Activated naive CD8-positive, alpha-beta T cell treated with anti-CD3 and anti-CD28 coated beads, Interleukin-2, amount 10 ng/mL, durations not matched to agents 7 days and 5 days (primary cell): ENCODE measurements around the gene BRD7. TPM values are rescaled to one million over a fixed set of nuclear protein-coding genes. Genes with fewer than 3 reads are reported as not detected.

Experiments used
- ATAC-seq: fragments of 150-1000 bp; cut with Tn5 transposase; one replicate; pipeline ENCODE4 v1.10.0; 2021; ENCODE audit warnings: low read depth, moderate library complexity
- POLR2A ChIA-PET: fragments of 350-600 bp; sonication (Branson Sonifier 250); formaldehyde crosslinking; loops from one replicate; lab custom pipeline; 2021; ENCODE audit warnings: antibody characterized with exemption; lab: Charles Lee
- DNase-seq: peaks from one replicate; pipeline ENCODE4 v3.0.0; 2021
- H3K27ac Mint-ChIP-seq: one replicate; pipeline ENCODE4 v1.8.0; 2022; ENCODE audit warnings: mild to moderate bottlenecking, mixed read lengths
- H3K27me3 Mint-ChIP-seq: one replicate; pipeline ENCODE4 v1.8.0; 2022; ENCODE audit warnings: mild to moderate bottlenecking, moderate library complexity, mixed read lengths
- H3K36me3 Mint-ChIP-seq: one replicate; pipeline ENCODE4 v1.8.0; 2021; ENCODE audit warnings: mild to moderate bottlenecking, mixed read lengths
- H3K4me1 Mint-ChIP-seq: one replicate; pipeline ENCODE4 v1.8.0; 2021; ENCODE audit warnings: mixed read lengths
- H3K4me3 Mint-ChIP-seq: one replicate; pipeline ENCODE4 v1.8.0; 2022; ENCODE audit warnings: mild to moderate bottlenecking, moderate library complexity, mixed read lengths
- H3K9me3 Mint-ChIP-seq: one replicate; pipeline ENCODE4 v1.8.0; 2021; ENCODE audit warnings: mixed read lengths
- total RNA-seq, 2 experiments: library from RNA; stranded (reverse); gene quantifications; one replicate each; pipeline ENCODE4 v1.2.3, GENCODE V29; 2021

BRD7 gene
- total RNA-seq, 2 experiments from 2014 or later, result 81.4 to 84.3 TPM

- H3K27ac Mint-ChIP-seq, result no peak overlapping the region
- DNase-seq, result no peak
- POLR2A ChIA-PET, result no interaction called here
- H3K27me3 Mint-ChIP-seq, result no peaks in the 10 kb centered on the region
- peaks cover 27% of the 10 kb centered on the region for H3K36me3 Mint-ChIP-seq
- no peak overlapping the region for H3K4me3 Mint-ChIP-seq
- peaks cover 19% of the 10 kb centered on the region for H3K4me1 Mint-ChIP-seq
- H3K9me3 Mint-ChIP-seq, result peaks cover 2% of the 10 kb centered on the region
- ATAC-seq, result no peak
Observed at GRCh38 chr16:50335196-50335958, 33.4 kb downstream of the BRD7 start.

DNA sequence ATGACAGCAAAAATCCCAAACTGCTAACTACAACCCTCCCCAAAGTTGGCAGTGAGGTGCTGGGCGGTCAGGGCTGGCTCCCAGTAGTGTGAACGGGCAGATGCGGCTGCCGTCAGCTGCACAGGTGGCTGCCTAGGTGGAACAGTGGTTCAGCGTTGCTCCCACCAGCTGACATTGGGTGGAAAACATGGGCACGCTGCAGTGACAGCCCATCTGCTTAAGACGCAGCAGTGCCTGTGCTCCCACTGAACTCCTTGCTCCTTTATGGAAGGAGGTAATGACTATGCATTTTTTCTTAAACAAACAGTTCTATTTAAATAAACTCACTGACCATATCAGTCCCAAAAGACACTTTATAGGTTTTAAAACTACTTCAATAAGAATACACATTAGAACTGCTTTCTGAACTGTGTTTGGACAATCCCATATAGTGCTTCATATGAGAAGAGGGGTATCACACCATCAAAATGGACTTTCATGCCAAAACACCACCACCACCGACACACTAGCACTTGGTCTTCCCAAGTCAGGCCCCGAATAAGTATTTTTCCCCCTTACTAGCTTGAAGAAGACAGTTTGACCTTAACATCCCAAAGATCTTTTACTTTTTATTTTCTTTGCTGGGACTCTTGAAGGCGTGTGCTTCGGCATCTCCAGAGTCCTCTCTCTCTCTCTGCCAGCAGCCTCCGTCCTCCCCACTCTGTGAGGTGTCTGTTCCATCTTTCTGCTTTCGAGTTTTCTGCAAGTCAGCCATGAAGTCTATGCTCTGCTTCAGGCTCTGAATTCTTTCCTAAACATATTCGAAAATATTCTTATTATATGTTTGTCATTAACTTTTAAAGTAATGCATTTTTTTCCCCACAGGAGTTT lies 34.4 kb downstream of the BRD7 start:
- POLR2A ChIA-PET, result no interaction called here
- peaks cover 20% of the 10 kb centered on the region for H3K4me1 Mint-ChIP-seq
- H3K27ac Mint-ChIP-seq, result no peak overlapping the region
- H3K27me3 Mint-ChIP-seq, result no peaks in the 10 kb centered on the region
- no peak for DNase-seq
- H3K9me3 Mint-ChIP-seq, result peaks cover 2% of the 10 kb centered on the region
- H3K36me3 Mint-ChIP-seq, result peaks cover 29% of the 10 kb centered on the region
- no peak overlapping the region for H3K4me3 Mint-ChIP-seq
- ATAC-seq, result no peak

GRCh38 chr16:50332599-50332998 lies 36.2 kb downstream of the BRD7 start:
- POLR2A ChIA-PET, result no interaction called here
- Mint-ChIP-seq H3K27ac (no peak overlapping the region), H3K4me1 (peaks cover 11% of the 10 kb centered on the region), H3K36me3 (peaks cover 29% of the 10 kb centered on the region), H3K27me3 (no peaks in the 10 kb centered on the region), H3K9me3 (peaks cover 2% of the 10 kb centered on the region), H3K4me3 (no peak overlapping the region)
- no peak for DNase-seq
- ATAC-seq, result no peak

- no peak for DNase-seq
- POLR2A ChIA-PET, result no interaction called here
- peaks cover 2% of the 10 kb centered on the region for H3K9me3 Mint-ChIP-seq
- H3K27ac Mint-ChIP-seq, result no peak overlapping the region
- peaks cover 20% of the 10 kb centered on the region for H3K4me1 Mint-ChIP-seq
- no peak overlapping the region for H3K4me3 Mint-ChIP-seq
- peaks cover 27% of the 10 kb centered on the region for H3K36me3 Mint-ChIP-seq
- no peaks in the 10 kb centered on the region for H3K27me3 Mint-ChIP-seq
- no peak for ATAC-seq
Observed at GRCh38 chr16:50331570-50331969, 37.2 kb downstream of the BRD7 start.

GRCh38 chr16:50329446-50330189 lies 39.2 kb downstream of the BRD7 start:
- POLR2A ChIA-PET, result no interaction called here
- Mint-ChIP-seq H3K4me3 (no peak overlapping the region), H3K27me3 (no peaks in the 10 kb centered on the region), H3K36me3 (peaks cover 33% of the 10 kb centered on the region), H3K27ac (no peak overlapping the region), H3K4me1 (peaks cover 20% of the 10 kb centered on the region), H3K9me3 (peaks cover 2% of the 10 kb centered on the region)
- ATAC-seq (no peak), DNase-seq (no peak)

DNA sequence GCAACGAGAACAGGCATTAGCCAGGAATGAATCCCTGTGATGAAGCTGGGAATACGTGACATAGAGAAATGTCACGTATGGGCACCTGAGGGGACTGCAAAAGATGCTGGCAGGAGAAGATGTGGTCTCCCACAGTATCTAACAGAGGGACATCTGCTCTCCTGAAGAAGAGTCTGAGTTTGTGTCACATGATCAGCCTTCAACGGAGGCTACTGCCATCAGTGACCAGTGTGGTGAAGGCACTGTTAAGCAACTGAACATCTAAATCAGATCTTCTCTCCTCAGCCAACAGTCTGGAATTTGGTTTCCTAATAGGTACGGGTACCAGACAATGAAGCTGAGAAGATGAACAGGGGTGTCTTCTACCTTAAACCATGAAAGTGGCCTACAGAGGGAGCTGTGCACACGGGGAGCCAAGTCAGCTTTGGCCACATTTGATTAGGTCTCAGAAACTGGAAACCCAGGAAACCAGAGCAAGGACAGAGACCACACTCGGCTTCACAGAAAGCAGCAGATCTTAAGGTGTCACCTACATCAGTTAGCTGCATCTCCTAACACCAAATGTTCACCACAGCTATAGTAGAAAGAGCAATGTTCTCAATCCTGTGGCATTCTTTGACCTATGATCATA lies 41.8 kb downstream of the BRD7 start:
- Mint-ChIP-seq H3K27ac (peak overlapping the region; percentile 73), H3K9me3 (no peaks in the 10 kb centered on the region), H3K4me1 (peaks cover 31% of the 10 kb centered on the region), H3K36me3 (peaks cover 28% of the 10 kb centered on the region), H3K4me3 (peak overlapping the region; percentile 26), H3K27me3 (no peaks in the 10 kb centered on the region)
- DNase-seq (peak; percentile 42), ATAC-seq (peak; percentile 92)
- POLR2A ChIA-PET, result interaction anchor here (0.8 to 2.6 kb wide), 6 partner anchors 13 to 480 kb away, joined by 3 to 20 read pairs (median 4); no protein-coding TSS in a partner anchor

DNA sequence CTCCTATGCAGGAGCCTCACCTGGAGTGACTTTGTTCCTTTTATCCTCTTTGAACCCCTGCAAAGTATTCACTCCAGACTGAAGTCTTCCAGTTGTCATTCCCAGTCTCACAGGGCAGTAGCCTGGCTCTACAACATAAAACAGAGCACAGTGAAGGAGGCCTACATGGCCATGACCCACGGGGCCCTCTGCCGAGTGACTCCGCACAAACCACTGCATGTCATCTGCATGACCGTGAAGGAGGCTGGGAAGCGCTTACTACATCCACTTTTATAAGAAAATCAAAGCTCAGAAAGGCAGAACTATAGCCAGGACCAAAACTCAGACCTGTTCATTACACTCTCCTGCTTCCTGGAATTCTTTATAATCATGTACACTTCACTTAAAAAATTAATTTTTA lies 42.5 kb downstream of the BRD7 start:
- no peak for DNase-seq
- ATAC-seq, result no peak
- POLR2A ChIA-PET, result interaction anchor here (1.0 to 2.6 kb wide), 3 partner anchors 58 to 340 kb away, joined by 3 to 20 read pairs (median 4); no protein-coding TSS in a partner anchor
- Mint-ChIP-seq H3K36me3 (peaks cover 28% of the 10 kb centered on the region), H3K27me3 (no peaks in the 10 kb centered on the region), H3K9me3 (no peaks in the 10 kb centered on the region), H3K4me3 (no peak overlapping the region), H3K27ac (no peak overlapping the region), H3K4me1 (peaks cover 29% of the 10 kb centered on the region)

- Mint-ChIP-seq H3K36me3 (peaks cover 25% of the 10 kb centered on the region), H3K4me3 (no peak overlapping the region), H3K9me3 (no peaks in the 10 kb centered on the region), H3K27me3 (no peaks in the 10 kb centered on the region), H3K27ac (peak overlapping the region; percentile 46), H3K4me1 (peaks cover 28% of the 10 kb centered on the region)
- ATAC-seq, result no peak
- no peak for DNase-seq
- POLR2A ChIA-PET, result no interaction called here
Observed at GRCh38 chr16:50324345-50324744, 44.4 kb downstream of the BRD7 start.

DNA sequence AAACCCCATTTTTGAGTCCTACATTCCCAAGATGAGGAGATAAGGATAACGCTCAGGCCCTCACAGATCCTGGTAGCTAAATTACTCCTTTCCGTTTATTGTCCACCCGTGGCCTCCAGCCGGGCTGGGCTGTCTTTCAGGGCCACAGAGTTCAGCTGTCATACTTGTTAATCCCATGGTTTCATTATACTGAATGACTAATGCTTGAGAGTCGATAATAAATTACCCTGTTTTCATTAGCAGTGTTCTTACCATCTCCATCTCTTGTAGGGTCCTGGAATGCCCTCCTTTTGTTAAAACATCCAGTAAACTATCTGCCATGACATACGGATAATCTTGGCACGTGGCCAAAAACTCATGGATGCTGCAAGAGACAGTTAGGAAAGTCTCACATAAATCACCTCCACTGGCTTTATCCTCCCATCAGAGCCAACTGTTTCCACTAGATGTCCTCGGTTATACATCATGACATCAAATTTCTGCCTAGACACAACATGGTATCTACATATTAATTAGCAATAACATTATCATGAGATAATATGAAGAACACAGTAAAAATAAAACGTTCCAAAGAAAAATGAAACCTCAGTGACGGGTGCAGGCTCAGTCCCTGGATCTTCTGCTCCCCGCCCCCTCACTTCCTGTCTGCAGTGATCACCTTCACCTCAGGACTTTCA lies 45.3 kb downstream of the BRD7 start:
- no peak for DNase-seq
- no peaks in the 10 kb centered on the region for H3K27me3 Mint-ChIP-seq
- ATAC-seq, result no peak
- H3K4me1 Mint-ChIP-seq, result peaks cover 30% of the 10 kb centered on the region
- no peaks in the 10 kb centered on the region for H3K9me3 Mint-ChIP-seq
- peak overlapping the region; percentile 23 for H3K27ac Mint-ChIP-seq
- H3K36me3 Mint-ChIP-seq, result peaks cover 27% of the 10 kb centered on the region
- POLR2A ChIA-PET, result no interaction called here
- no peak overlapping the region for H3K4me3 Mint-ChIP-seq

DNA sequence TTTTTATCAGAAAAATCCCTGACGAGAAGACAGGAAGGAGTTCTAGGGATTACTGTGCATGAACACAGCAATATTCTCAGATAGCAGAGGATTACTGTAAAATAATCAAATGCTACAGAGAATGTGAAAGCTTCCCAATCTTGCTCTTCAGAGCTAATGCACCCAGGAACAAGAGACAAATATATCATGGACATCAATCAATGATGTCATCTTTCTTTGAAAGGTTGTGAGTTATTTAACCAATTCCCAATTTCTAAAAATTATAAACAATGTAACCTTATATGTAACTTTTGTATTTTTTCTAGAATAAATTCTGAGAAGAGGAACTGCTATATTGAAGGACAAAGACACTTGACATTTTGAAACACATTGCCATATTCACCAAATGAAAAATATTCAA lies 46.5 kb downstream of the BRD7 start:
- Mint-ChIP-seq H3K9me3 (no peaks in the 10 kb centered on the region), H3K4me3 (no peak overlapping the region), H3K27ac (no peak overlapping the region), H3K4me1 (peaks cover 26% of the 10 kb centered on the region), H3K36me3 (peaks cover 30% of the 10 kb centered on the region), H3K27me3 (no peaks in the 10 kb centered on the region)
- POLR2A ChIA-PET, result no interaction called here
- no peak for DNase-seq
- no peak for ATAC-seq

- ATAC-seq, result no peak
- no peak for DNase-seq
- H3K27ac Mint-ChIP-seq, result no peak overlapping the region
- peaks cover 29% of the 10 kb centered on the region for H3K36me3 Mint-ChIP-seq
- no peaks in the 10 kb centered on the region for H3K9me3 Mint-ChIP-seq
- peaks cover 18% of the 10 kb centered on the region for H3K4me1 Mint-ChIP-seq
- no peaks in the 10 kb centered on the region for H3K27me3 Mint-ChIP-seq
- H3K4me3 Mint-ChIP-seq, result no peak overlapping the region
- POLR2A ChIA-PET, result no interaction called here
Observed at GRCh38 chr16:50320310-50320709, 48.5 kb downstream of the BRD7 start.

- Mint-ChIP-seq H3K4me3 (no peak overlapping the region), H3K36me3 (peaks cover 20% of the 10 kb centered on the region), H3K27me3 (no peaks in the 10 kb centered on the region), H3K27ac (no peak overlapping the region), H3K4me1 (peaks cover 16% of the 10 kb centered on the region), H3K9me3 (no peaks in the 10 kb centered on the region)
- no peak for DNase-seq
- peak; percentile 43 for ATAC-seq
- POLR2A ChIA-PET, result no interaction called here
Observed at GRCh38 chr16:50318796-50319578, 49.8 kb downstream of the BRD7 start.
